Measurements from ENCODE around the gene HCN4. TPM values are rescaled to one million over a fixed set of nuclear protein-coding genes. Genes with fewer than 3 reads are reported as not detected.
A peak's percentile ranks its signal among the peaks of the same experiment; 100 is the strongest.

Gene HCN4
- total and polyA plus RNA-seq, 2 experiments from 2014 or later, result 59.2 to 159 TPM

DNA sequence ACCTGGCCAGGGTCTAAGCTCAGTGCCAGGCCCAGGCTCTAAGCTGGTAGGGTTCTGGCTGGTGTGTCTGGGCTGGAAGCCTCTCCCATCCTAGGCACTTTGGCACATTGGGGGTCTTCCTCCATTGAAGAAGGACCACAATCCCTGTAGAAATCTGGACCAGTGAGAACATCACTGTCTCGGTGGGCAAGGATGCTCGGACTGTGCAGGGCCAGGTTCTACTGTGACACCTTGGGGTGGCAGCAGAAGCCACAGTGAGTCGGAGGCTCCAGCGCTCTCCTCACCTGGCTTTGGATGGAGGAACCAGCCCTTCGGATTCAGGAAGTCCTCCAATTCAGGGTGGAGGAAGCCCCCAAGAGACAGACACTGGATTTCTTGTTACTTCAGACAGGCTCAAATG is 17.5 kb upstream of the HCN4 start:
- Histone ChIP-seq H3K27ac (no peak overlapping the region), H3K36me3 (no peaks in the 10 kb centered on the region), H3K27me3 (no peaks in the 10 kb centered on the region), H3K4me1 (ENCODE audit: low read depth) (peaks cover 56% of the 10 kb centered on the region), H3K4me3 (no peak overlapping the region), H3K9me3 (ENCODE audit: low read depth) (no peaks in the 10 kb centered on the region)
- DNase-seq (ENCODE audit: low read depth in 1 of 2, low spot score in 1 of 2), result no peak
- TF ChIP-seq, protein P1, sequence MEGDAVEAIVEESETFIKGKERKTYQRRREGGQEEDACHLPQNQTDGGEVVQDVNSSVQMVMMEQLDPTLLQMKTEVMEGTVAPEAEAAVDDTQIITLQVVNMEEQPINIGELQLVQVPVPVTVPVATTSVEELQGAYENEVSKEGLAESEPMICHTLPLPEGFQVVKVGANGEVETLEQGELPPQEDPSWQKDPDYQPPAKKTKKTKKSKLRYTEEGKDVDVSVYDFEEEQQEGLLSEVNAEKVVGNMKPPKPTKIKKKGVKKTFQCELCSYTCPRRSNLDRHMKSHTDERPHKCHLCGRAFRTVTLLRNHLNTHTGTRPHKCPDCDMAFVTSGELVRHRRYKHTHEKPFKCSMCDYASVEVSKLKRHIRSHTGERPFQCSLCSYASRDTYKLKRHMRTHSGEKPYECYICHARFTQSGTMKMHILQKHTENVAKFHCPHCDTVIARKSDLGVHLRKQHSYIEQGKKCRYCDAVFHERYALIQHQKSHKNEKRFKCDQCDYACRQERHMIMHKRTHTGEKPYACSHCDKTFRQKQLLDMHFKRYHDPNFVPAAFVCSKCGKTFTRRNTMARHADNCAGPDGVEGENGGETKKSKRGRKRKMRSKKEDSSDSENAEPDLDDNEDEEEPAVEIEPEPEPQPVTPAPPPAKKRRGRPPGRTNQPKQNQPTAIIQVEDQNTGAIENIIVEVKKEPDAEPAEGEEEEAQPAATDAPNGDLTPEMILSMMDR (IDR thresholded peaks at IDR 0.05; ENCODE audit: low read depth, low read length), result no peak

DNA sequence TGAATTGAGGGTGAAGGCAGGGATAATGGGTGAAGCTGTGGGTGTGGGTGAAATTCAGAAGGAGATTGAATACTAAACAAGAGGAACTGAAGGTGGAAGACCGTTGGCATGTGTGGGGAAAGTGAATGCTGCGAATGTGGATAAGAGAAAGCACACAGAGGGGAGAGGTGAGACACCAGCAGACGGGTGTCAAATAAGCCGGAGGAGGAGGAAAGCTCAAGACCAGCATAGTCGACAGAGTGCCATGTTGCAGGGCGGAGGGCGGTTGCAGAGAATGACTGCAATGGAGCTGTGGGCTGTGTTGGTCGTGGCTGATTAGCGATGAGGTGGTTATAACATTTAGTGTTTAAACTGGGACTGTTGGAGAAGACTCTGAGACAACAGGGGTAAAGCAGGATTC is 16.4 kb upstream of the HCN4 start:
- DNase-seq (ENCODE audit: low read depth in 1 of 2, low spot score in 1 of 2), result no peak
- Histone ChIP-seq H3K27ac (peak overlapping the region; percentile 89), H3K4me3 (no peak overlapping the region), H3K36me3 (no peaks in the 10 kb centered on the region), H3K9me3 (ENCODE audit: low read depth) (no peaks in the 10 kb centered on the region), H3K4me1 (ENCODE audit: low read depth) (peaks cover 50% of the 10 kb centered on the region), H3K27me3 (no peaks in the 10 kb centered on the region)
- TF ChIP-seq, protein P1 (IDR thresholded peaks at IDR 0.05; ENCODE audit: low read depth, low read length), result no peak

DNA sequence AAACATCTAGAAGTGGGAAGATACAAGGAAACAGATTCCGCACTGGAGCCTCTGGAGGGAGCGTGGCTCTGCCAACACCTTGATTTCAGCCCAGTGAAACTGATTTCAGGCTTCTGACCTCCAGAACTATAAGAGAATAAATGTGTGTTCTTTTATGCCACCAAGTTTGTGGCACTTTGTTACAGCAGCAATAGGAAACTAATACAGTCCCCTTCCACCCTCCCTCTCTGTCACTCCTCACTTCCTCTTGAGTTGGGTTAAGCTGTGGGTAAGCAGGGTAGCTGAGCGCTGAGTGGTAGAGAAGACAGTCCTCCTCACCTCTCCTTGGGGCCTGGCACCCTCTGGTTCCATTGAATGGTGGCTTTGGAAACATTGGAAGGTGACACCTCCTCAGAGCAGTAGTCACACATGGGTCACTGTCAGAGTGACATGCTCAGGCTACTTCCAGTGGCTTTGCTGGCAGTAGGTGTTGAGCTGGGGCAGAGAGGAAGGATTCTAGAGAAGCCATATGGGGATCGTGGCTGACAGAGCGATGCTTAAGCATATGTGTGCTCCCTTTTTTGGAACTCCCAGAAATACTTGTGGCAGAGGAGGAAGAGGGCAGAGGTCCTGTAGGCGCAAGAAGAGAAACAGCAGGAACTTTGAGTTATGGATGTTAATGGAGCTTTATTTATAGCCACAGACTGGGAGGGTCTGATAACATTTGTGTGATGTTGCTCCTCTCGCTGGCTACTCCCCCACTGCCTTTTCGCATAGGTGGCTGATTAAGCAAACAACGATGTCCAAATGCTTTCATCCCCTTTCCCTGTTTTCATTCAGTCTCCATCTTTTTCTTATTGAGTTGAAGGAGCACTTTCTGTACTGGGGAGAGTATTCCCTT is 14.8 kb upstream of the HCN4 start:
- H3K27ac ChIP-seq, result peak overlapping the region; percentile 89
- TF ChIP-seq, protein P1 (IDR thresholded peaks at IDR 0.05; ENCODE audit: low read depth, low read length), result no peak
- H3K27me3 ChIP-seq, result no peaks in the 10 kb centered on the region
- H3K4me1 ChIP-seq (ENCODE audit: low read depth), result peaks cover 40% of the 10 kb centered on the region
- no peaks in the 10 kb centered on the region for H3K9me3 ChIP-seq (ENCODE audit: low read depth)
- no peak overlapping the region for H3K4me3 ChIP-seq
- peak in 1 of 2 donors; percentile 65 for DNase-seq (ENCODE audit: low read depth in 1 of 2, low spot score in 1 of 2)
- H3K36me3 ChIP-seq, result no peaks in the 10 kb centered on the region

DNA sequence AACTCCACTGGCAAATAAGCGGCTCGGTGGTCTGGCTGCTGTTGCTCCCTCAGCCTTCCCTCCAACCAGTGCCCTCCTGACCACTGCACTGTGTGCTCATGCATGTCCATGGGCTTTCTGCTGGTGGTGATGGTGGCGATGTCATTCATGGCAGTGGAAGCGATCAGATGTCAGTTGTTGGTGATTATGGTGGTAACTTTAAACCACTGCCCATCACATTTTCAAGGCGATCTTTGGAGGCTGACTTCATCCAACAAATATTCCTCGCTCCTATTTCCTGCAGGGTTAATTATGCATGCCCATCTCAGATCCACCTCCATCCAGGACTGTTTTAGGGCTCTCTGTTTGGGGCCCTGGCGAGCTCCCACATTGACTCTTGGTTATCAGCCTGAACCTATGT is 13.4 kb upstream of the HCN4 start:
- Histone ChIP-seq H3K4me1 (ENCODE audit: low read depth) (peaks cover 29% of the 10 kb centered on the region), H3K27ac (no peak overlapping the region), H3K36me3 (no peaks in the 10 kb centered on the region), H3K4me3 (no peak overlapping the region), H3K27me3 (no peaks in the 10 kb centered on the region), H3K9me3 (ENCODE audit: low read depth) (no peaks in the 10 kb centered on the region)
- TF ChIP-seq, protein P1 (IDR thresholded peaks at IDR 0.05; ENCODE audit: low read depth, low read length), result no peak
- no peak for DNase-seq (ENCODE audit: low read depth in 1 of 2, low spot score in 1 of 2)

DNA sequence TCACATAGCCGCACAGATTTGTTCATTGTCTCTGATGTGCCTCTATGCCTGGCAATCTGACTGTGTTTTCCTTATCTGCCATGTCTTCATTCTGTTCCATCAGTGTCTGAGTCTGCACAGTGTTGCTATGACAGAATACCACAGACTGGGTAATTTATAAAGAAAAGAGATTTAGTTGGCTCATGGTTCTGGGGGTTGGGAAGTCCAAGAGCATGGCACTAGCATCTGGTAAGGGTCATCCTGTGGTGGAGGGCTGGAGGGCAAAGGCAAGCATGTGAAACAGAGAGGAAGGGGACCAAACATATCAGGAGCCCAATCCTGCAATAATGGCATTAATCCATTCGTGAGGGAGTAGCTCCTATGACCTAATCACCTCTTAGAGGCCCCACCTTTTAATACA is 11.9 kb upstream of the HCN4 start:
- peaks cover 31% of the 10 kb centered on the region for H3K4me1 ChIP-seq (ENCODE audit: low read depth)
- no peaks in the 10 kb centered on the region for H3K27me3 ChIP-seq
- no peak overlapping the region for H3K4me3 ChIP-seq
- H3K27ac ChIP-seq, result peak overlapping the region; percentile 96
- no peak for DNase-seq (ENCODE audit: low read depth in 1 of 2, low spot score in 1 of 2)
- H3K36me3 ChIP-seq, result no peaks in the 10 kb centered on the region
- TF ChIP-seq, protein P1 (IDR thresholded peaks at IDR 0.05; ENCODE audit: low read depth, low read length), result no peak
- no peaks in the 10 kb centered on the region for H3K9me3 ChIP-seq (ENCODE audit: low read depth)
